ENCODE data around the gene MYO18A. TPM values are rescaled to one million over a fixed set of nuclear protein-coding genes. Genes with fewer than 3 reads are reported as not detected.
A peak's percentile ranks its signal among the peaks of the same experiment; 100 is the strongest.
"Not testable (repeated sequence)": the region's sequence is repeated elsewhere in the genome, so short reads cannot be mapped to it uniquely, and the experiment has no call there.

Gene MYO18A
- total RNA-seq, 1 donor = 78.3 TPM

DNA sequence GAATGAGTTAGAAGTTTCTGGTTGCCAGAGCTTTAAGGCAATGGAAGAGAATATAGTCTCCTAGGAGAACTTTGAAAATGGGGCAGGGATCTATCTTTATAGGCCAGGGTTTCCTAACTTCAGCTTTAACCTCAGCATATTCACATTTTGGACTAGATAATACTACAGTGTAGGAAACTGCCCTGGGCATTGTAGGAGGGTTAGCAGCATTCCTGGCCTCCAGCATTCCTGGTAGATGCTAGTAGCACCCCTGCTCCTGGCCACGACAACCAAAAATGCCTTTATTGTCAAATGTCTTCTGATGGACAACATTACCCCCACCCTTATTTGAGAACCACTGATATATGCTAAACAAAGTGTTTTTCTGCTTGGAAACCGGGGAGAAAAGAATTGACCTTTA is 27.8 kb upstream of the MYO18A start:
- DNase-seq (ENCODE audit: low read depth) = no peak
- no peak overlapping the region for H3K4me3 ChIP-seq (ENCODE audit: low read depth, low read length)
- TF ChIP-seq, protein P1, sequence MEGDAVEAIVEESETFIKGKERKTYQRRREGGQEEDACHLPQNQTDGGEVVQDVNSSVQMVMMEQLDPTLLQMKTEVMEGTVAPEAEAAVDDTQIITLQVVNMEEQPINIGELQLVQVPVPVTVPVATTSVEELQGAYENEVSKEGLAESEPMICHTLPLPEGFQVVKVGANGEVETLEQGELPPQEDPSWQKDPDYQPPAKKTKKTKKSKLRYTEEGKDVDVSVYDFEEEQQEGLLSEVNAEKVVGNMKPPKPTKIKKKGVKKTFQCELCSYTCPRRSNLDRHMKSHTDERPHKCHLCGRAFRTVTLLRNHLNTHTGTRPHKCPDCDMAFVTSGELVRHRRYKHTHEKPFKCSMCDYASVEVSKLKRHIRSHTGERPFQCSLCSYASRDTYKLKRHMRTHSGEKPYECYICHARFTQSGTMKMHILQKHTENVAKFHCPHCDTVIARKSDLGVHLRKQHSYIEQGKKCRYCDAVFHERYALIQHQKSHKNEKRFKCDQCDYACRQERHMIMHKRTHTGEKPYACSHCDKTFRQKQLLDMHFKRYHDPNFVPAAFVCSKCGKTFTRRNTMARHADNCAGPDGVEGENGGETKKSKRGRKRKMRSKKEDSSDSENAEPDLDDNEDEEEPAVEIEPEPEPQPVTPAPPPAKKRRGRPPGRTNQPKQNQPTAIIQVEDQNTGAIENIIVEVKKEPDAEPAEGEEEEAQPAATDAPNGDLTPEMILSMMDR (IDR thresholded peaks at IDR 0.05; ENCODE audit: insufficient read depth, low read length) = no peak

DNA sequence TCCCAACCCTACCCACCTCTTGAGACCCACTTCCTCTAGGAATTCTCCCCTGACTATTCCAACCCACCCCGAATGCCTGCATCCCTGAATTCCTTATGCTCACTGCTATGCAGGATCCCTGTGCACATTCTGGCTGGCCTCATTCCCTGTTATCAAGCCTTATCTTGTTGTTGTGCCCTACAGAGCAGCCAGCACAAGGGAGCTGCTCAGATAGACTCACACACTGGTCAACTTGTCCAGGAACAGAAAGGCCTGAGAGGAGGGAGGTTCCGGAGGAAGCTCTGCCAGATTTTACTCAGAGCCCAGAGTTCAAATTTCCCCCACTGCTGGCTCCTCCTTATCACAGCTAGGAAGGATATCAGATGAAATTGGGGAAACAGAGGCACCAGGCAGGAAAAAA is 24.8 kb upstream of the MYO18A start:
- peak; percentile 30 for DNase-seq (ENCODE audit: low read depth)
- TF ChIP-seq, protein P1 (IDR thresholded peaks at IDR 0.05; ENCODE audit: insufficient read depth, low read length) = no peak
- H3K4me3 ChIP-seq (ENCODE audit: low read depth, low read length) = no peak overlapping the region

DNA sequence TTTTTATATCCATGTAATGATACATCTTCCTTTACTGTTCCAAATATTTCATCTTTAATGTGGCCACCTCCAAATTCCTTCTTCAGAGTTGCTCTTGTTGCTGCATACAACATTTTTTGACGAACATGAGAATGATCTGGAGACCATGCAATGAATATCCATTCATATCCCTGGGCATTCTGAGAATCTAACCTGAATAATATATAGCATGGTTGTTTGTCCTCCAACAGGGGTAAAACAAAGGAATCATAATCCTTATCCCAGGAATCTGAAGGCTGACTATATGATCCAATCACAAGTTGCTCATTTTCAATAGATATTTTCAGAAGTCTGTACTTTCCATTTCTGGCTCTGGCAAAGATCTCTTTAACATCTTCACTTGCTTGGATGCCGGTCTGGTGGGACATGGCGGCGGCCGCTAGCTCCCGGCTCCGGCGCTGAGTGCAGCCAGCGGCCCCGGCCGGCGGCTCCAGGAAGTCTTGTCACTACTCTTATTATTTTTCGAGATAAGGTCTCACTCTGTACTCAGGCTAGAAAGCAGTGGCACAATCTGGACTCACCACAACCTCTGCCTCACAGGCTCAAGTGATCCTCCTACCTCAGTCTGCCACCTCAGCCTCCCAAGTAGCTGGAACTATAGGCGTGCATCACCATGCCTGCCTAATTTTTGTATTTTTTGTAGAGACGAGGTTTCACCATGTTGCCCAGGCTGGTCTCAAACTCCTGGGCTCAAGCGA is 24.0 kb upstream of the MYO18A start:
- peak; percentile 16 for DNase-seq (ENCODE audit: low read depth)
- H3K4me3 ChIP-seq (ENCODE audit: low read depth, low read length) = not testable (repeated sequence)

DNA sequence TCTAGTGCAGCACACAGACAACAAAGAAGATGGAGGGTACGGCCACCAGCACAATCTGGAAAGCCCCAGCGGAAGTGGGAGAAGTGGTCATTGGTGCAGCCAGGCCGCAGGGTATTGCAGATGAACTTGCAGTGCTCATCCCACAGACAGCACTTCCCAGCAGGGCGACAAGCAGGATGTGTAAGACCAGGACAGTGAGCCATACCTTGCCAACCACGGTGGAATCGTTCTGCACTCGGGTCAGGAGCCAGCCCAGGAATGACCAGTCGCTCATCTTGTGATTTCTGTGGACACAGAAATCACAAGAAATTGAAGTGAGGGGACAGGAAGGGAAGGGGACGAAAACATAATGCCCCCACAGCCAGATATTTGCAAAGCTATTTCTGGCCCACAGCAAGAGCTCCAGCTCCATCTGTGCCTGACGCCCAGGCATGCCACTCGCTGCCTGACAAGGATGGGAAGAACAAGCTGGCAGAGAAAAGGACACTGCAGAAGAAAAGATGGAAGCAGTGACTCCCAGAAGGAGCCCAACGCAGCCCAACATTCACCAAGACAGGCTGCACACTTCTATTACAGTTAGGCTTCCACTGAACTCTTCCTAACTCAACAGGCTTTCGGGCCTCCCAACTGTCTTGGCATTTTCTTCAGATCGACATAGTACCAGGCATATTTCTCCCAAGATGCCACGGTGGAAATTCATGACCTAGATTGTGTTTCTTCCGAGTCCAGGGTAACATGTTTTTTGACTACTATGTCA is 17.5 kb upstream of the MYO18A start:
- H3K4me3 ChIP-seq (ENCODE audit: low read depth, low read length) = no peak overlapping the region
- no peak for DNase-seq (ENCODE audit: low read depth)
- TF ChIP-seq, protein P1 (IDR thresholded peaks at IDR 0.05; ENCODE audit: insufficient read depth, low read length) = no peak

DNA sequence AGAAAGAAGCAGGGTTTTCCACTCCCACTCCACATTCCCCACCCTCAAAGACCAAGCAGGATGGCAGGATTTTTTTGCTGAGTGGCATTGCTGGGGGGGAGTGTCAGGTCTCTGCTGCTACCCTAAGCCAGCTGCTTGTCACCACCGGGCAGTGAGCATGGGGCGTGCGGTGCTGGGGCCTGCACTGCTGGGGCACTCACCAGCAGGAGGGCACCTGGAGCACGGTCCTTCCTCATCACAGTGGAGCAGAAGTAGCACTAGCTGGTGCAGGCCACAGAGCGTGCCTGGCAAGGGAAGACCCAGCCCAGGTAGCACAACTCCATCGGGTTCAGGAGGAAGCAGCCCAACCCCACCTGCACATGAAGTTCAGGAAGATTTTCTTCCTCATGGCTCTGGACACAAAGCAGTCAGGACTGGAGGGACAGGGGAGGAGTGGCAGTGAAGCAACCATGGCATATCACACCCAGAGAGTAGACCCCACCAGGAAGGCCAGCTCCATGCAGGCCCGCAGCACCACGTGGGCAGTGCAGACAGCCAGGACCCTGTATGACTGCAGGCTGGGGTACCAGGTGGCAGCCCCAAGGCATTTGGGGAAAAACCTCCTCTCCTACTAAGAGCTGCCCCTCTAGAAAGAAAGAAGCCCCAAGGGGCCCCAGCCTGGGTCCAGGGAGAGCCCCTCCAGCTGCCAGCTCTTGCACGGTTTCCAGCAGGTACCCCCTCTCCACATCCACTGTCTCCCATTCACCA is 16.7 kb upstream of the MYO18A start:
- TF ChIP-seq, protein P1 (IDR thresholded peaks at IDR 0.05; ENCODE audit: insufficient read depth, low read length) = no peak
- no peak for DNase-seq (ENCODE audit: low read depth)
- H3K4me3 ChIP-seq (ENCODE audit: low read depth, low read length) = no peak overlapping the region

DNA sequence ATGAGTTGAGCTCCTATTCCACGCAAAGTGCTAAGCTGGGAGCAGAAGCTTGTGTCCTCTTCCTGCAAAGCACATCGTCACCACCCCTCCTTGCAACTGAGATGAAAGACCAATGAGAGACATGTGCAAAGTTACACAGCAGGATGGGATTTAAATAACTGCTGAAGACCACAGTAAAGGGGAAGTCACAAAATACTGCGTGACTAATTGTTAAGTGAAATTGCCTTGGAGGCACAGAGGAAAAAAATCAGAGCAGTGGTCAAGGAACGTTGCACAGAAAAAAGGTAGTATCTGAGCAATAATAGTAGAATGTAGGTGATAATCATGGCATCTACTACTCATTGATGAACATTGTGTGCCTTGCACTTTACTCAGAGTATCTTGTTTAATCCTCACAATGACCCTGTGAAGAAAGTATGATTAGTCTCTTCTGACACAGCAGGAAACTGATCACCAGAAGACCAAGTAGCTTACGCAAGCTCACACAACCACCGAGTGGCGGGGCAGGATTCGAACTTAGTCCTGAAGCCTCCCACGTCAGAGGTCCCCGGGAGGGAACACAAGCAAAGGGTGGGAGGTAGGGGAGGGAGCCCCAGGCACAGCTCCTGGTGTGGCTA is 15.4 kb upstream of the MYO18A start:
- H3K4me3 ChIP-seq (ENCODE audit: low read depth, low read length) = no peak overlapping the region
- TF ChIP-seq, protein P1 (IDR thresholded peaks at IDR 0.05; ENCODE audit: insufficient read depth, low read length) = no peak
- no peak for DNase-seq (ENCODE audit: low read depth)
